Measurements from ENCODE around the gene PIANP. TPM values are rescaled to one million over a fixed set of nuclear protein-coding genes. Genes with fewer than 3 reads are reported as not detected.
"Not testable (repeated sequence)": the region's sequence is repeated elsewhere in the genome, so short reads cannot be mapped to it uniquely, and the experiment has no call there.

The PIANP gene
- 0.40 TPM for total RNA-seq
- long read RNA-seq, result 0 reads

GRCh38 chr12:6700646-6701051 is at the start of gene PIANP:
PIANP (minus strand) TSS chr12:6700815; CDS start chr12:6698061, 2,754 bp downstream.
- intact Hi-C loops (cut with DNase I), result no loop called here
- DNase-seq (ENCODE audit: low spot score), result no peak

GRCh38 chr12:6748761-6749160 is 48.1 kb upstream of the PIANP start:
- no peak for DNase-seq (ENCODE audit: low spot score)
- intact Hi-C loops (cut with DNase I), result no loop called here

- DNase-seq (ENCODE audit: low spot score), result no peak
- intact Hi-C loops (cut with DNase I), result no loop called here
These were observed 46.6 kb upstream of the PIANP start for GRCh38 chr12:6747216-6747615.

- DNase-seq (ENCODE audit: low spot score), result peak; percentile 77
These were observed 45.3 kb upstream of the PIANP start for GRCh38 chr12:6745741-6746525.

GRCh38 chr12:6743300-6743699 is 42.7 kb upstream of the PIANP start:
- intact Hi-C loops (cut with DNase I); DNase-seq (ENCODE audit: low spot score): not testable (repeated sequence)

More at GRCh38 chr12:6745741-6746525, 45.3 kb upstream of the PIANP start:
- intact Hi-C loops (cut with DNase I), result no loop called here

- intact Hi-C loops (cut with DNase I), result no loop called here
- DNase-seq (ENCODE audit: low spot score), result no peak
These were observed 42.2 kb upstream of the PIANP start for GRCh38 chr12:6742834-6743233.

- not testable (repeated sequence) for DNase-seq (ENCODE audit: low spot score)
These were observed 41.5 kb upstream of the PIANP start for GRCh38 chr12:6742080-6742479.

GRCh38 chr12:6736754-6737153 is 36.1 kb upstream of the PIANP start:
- DNase-seq (ENCODE audit: low spot score), result no peak
- intact Hi-C loops (cut with DNase I), result no loop called here

More at GRCh38 chr12:6742080-6742479, 41.5 kb upstream of the PIANP start:
- intact Hi-C loops (cut with DNase I), result not testable (repeated sequence)

GRCh38 chr12:6735448-6736191 is 35.0 kb upstream of the PIANP start:
- intact Hi-C loops (cut with DNase I), result loop anchor here (1.0 kb wide), 1 partner anchor 44 kb away; no protein-coding TSS in a partner anchor
- DNase-seq (ENCODE audit: low spot score), result peak; percentile 83

GRCh38 chr12:6734506-6735387 is 34.1 kb upstream of the PIANP start:
- DNase-seq (ENCODE audit: low spot score), result no peak
- intact Hi-C loops (cut with DNase I), result loop anchor here (1.0 kb wide), 1 partner anchor 45 kb away; no protein-coding TSS in a partner anchor

GRCh38 chr12:6730169-6730568 is 29.6 kb upstream of the PIANP start:
- no peak for DNase-seq (ENCODE audit: low spot score)
- intact Hi-C loops (cut with DNase I), result no loop called here

GRCh38 chr12:6729186-6729585 is 28.6 kb upstream of the PIANP start:
- intact Hi-C loops (cut with DNase I), result no loop called here
- no peak for DNase-seq (ENCODE audit: low spot score)

GRCh38 chr12:6725350-6725749 is 24.7 kb upstream of the PIANP start:
- intact Hi-C loops (cut with DNase I), result no loop called here
- no peak for DNase-seq (ENCODE audit: low spot score)

GRCh38 chr12:6724409-6724797 is 23.8 kb upstream of the PIANP start:
- DNase-seq (ENCODE audit: low spot score), result no peak
- intact Hi-C loops (cut with DNase I), result no loop called here

- peak; percentile 99 for DNase-seq (ENCODE audit: low spot score)
- intact Hi-C loops (cut with DNase I), result loop anchor here (1.0 kb wide), 2 partner anchors 35 to 61 kb away; partner anchors contain the start of genes ING4 and ZNF384
These were observed 23.2 kb upstream of the PIANP start, which contains the start of gene COPS7A for GRCh38 chr12:6723607-6724408. COPS7A (plus strand) TSS chr12:6724046; CDS start chr12:6724657, 611 bp downstream.

- intact Hi-C loops (cut with DNase I), result loop anchor here (1.0 kb wide), 2 partner anchors 34 to 60 kb away; partner anchors contain the start of genes ING4 and ZNF384
- DNase-seq (ENCODE audit: low spot score), result no peak
These were observed 22.2 kb upstream of the PIANP start for GRCh38 chr12:6722863-6723262.

- no peak for DNase-seq (ENCODE audit: low spot score)
- intact Hi-C loops (cut with DNase I), result no loop called here
These were observed 16.3 kb upstream of the PIANP start for GRCh38 chr12:6716874-6717437.
